Thyroid gland (tissue), 4 donors: Measurements from ENCODE around the gene SH3BP4.

Source experiments
- CTCF ChIP-seq, 6 experiments: fragments of 200-600 bp in 3 of 6; fragments of 450-650 bp in 3 of 6; sonication (generic) in 3 of 6; IDR thresholded peaks; one replicate each; pipeline ENCODE4 v1.5.1; 2016 to 2019; ENCODE audit warnings: antibody characterized with exemption in 6 of 6, mild to moderate bottlenecking in 2 of 6, inconsistent platforms in 1 of 6, moderate library complexity in 1 of 6
- POLR2A ChIP-seq, 2 donors: fragments of 450-650 bp; IDR thresholded peaks; one replicate each; pipeline ENCODE4 v1.6.1; 2017; ENCODE audit warnings: antibody characterized with exemption in 2 of 2, mild to moderate bottlenecking in 2 of 2, moderate library complexity in 1 of 2

DNA sequence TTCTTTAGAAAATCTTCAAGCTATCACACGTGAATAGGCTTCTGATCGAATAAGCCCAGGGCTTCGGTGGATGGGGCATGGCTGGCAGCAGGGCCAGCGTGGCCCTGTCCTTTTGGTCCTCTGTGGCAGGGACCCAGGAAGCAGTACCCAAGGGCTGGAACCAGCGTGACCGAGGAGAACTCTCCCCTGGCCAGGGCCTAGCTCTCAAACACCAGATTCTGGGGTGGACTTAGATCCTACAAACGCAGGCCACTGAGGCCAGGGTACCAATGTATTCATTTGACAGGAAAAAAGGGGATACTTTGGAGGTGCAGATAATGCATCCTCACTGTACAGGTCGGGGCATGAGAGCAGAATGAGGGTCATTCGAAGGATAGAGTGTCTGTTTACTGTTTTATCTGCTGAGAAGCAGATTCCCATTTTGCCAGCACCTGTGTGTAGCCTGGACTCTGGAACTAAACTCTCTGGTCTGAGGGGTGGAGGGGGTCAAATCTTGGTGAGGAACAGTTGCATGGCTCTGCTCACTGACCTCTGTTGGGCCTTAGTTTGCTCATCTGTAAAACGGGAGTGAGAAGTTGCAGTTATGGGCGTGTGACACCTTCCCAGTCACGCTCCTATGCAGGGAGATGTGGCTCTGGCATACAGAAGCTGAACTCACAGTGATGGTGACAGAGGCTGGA, 51.4 kb downstream of the SH3BP4 start:
- TF ChIP-seq CTCF (IDR thresholded peaks at IDR 0.05) (no peak), POLR2A (IDR thresholded peaks at IDR 0.05) (no peak)
